ENCODE measurements around the gene PCDHGA6. TPM values are rescaled to one million over a fixed set of nuclear protein-coding genes. Genes with fewer than 3 reads are reported as not detected.
"Not testable (repeated sequence)": the region's sequence is repeated elsewhere in the genome, so short reads cannot be mapped to it uniquely, and the experiment has no call there.

PCDHGA6 gene
- 1.7 and 2.4 TPM in 2 replicates for total RNA-seq

DNA sequence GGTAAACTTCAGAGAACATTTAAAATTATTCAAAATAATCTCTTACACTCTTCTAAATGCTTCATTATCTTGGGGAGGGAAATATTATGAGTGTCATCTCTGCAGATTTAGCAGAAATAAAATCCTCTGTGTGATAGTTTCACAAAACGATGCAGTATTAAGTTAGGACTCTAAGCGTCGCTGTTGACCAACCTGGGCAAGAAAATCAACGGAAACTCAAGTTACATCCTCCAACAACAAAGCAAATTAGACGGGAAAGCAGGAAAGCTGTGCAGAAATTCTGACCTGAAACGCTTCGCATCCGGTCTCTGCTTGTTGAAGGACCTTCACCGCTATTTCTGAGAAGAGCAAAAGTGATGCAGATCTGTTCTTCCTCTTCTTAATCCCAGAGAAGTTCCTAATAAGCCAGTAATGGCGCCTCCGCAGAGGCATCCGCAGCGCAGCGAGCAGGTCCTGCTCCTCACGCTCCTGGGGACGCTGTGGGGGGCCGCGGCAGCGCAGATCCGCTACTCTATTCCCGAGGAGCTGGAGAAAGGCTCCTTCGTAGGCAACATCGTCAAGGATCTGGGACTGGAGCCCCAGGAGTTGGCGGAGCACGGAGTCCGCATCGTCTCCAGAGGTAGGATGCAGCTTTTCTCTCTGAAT, at the start of gene PCDHGA6:
TSS of gene PCDHGA6 (plus strand) at position 219 of the 645 bp plus-strand sequence. CDS start at position 412, 193 bp downstream.
- DNase-seq (ENCODE audit: low read depth in 2 of 2): peak; percentile 44 to 49

DNA sequence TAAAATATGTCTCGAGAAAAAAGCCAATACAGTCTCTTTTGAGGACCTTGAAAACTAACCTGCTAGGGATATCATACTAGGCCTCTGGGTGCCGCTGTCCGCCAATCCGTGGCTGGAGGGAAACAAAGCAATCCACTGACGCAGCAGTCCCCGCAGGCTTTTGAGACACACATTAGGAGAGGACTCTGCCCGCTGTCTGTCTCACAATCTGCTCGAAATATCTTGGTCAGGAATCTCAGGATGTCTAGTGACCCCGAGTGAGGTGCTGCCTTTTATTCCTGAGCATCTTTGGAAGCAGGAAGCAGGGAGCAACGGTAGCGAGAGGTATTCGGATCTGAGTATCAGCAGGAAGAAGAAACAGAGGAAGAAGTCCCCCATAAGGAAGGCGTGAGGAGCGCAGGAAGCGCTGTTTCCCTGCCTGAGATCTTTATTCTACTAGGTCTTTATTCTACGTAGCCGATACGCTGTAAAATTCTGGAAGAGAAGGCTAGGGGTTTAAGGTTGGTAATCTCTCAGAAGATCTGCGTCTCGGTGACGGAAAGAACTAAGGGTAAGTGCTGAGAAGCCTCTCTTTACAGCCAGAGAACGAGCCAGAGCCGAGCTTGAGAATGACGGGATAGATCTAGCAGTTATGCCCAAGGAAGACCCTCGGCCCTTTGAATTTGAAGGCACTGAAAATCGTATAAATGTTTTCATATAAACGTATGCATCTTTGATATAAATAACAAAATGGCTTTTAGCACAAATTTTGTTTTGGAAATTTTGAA, 47.4 kb upstream of the PCDHGA6 start:
- peak; percentile 80 to 82 for DNase-seq (ENCODE audit: low read depth in 2 of 2)

DNA sequence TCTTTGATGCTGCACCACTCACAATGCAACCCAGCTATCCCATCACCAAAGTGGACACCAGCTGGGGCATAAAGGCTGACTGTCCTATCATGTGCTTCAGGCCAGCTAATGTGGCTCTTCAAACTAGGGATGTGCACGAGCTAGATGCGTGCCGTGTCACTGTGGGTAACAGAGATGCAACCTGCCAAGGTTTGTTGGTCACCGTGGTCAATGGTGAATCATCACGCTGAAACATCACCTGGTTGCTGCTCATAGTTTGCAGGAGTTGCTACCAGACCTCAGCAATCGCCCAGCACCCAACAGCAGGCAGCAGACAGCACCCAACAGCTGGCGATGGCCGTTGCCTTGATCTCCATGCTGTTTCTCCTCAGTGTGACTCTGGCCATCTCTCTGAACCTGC, 45.5 kb upstream of the PCDHGA6 start:
- no peak for DNase-seq (ENCODE audit: low read depth in 2 of 2)

DNA sequence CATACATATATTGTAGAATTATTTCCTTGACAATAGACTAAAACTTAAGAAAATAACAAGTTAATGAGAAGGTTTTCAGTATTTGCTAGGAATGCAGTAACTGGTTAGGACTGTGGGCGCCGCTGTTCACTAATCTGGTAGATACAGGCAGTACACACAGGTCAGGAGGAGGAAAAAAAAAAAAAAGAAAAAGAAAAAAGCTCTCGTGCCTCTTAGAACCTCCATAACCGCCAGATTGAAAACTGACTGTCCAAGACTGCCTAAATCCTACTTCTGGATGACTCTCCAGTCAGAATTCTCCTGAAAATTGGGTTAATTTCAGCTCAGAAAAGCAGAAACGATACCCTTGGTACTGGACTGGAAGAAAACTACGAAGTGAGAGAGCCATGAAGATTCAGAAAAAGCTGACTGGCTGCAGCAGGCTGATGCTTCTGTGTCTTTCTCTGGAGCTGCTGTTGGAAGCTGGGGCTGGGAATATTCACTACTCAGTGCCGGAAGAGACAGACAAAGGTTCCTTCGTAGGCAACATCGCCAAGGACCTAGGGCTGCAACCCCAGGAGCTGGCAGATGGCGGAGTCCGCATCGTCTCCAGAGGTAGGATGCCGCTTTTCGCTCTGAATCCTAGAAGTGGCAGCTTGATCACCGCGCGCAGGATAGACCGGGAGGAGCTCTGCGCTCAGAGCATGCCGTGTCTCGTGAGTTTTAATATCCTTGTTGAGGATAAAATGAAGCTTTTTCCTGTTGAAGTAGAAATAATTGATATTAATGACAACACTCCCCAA, 43.2 kb upstream of the PCDHGA6 start, which contains the start of gene PCDHGA1:
TSS of gene PCDHGA1 (plus strand) at position 216 of the 782 bp plus-strand sequence.
- peak; percentile 41 to 67 for DNase-seq (ENCODE audit: low read depth in 2 of 2)

DNA sequence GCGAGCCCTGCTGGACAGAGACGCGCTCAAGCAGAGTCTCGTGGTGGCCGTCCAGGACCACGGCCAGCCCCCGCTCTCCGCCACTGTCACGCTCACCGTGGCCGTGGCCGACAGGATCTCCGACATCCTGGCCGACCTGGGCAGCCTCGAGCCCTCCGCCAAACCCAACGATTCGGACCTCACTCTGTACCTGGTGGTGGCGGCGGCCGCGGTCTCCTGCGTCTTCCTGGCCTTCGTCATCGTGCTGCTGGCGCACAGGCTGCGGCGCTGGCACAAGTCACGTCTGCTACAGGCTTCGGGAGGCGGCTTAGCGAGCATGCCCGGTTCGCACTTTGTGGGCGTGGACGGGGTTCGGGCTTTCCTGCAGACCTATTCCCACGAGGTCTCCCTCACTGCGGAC, 41.1 kb upstream of the PCDHGA6 start:
- not testable (repeated sequence) for DNase-seq (ENCODE audit: low read depth in 2 of 2)

DNA sequence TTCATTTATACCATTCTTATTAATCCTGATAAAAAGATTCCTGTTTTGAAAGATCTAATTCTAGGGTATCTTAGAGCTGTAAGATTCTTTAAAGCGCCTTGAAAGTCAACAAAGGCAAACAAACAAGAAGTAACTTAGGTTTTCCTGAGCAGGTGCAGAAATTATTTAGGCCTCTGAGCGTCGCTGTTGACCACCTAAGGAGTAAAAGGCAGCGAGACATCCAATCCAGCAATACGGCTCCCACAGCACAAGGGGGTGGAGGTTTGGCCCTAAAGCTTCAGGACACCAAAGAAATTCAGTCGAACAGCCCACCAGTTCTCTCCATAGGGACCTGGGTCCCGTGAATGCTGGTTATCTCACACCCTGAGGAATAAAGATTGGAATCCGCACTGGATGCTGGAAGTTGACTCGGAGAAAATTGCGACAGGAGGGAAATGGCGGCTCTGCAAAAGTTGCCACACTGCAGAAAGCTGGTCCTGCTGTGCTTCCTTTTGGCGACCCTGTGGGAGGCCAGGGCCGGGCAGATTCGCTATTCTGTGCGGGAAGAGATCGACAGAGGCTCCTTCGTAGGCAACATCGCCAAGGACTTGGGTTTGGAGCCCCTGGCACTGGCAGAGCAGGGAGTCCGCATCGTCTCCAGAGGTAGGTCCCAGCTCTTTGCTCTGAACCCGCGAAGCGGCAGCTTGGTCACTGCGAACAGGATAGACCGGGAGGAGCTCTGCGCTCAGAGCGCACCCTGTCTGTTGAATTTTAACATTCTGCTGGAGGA, 35.0 kb upstream of the PCDHGA6 start, which contains the start of gene PCDHGA2:
TSS of gene PCDHGA2 (plus strand) at position 223 of the 769 bp plus-strand sequence.
- peak; percentile 42 to 56 for DNase-seq (ENCODE audit: low read depth in 2 of 2)

DNA sequence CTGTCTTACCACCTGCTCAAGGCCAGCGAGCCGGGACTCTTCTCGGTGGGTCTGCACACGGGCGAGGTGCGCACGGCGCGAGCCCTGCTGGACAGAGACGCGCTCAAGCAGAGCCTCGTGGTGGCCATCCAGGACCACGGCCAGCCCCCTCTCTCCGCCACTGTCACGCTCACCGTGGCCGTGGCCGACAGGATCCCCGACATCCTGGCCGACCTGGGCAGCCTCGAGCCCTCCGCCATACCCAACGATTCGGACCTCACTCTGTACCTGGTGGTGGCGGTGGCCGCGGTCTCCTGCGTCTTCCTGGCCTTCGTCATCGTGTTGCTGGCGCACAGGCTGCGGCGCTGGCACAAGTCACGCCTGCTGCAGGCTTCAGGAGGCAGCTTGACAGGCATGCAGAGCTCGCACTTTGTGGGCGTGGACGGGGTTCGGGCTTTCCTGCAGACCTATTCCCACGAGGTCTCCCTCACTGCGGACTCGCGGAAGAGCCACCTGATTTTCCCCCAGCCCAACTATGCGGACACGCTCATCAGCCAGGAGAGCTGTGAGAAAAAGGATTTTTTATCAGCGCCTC, 32.8 kb upstream of the PCDHGA6 start:
- DNase-seq (ENCODE audit: low read depth in 2 of 2): not testable (repeated sequence)

DNA sequence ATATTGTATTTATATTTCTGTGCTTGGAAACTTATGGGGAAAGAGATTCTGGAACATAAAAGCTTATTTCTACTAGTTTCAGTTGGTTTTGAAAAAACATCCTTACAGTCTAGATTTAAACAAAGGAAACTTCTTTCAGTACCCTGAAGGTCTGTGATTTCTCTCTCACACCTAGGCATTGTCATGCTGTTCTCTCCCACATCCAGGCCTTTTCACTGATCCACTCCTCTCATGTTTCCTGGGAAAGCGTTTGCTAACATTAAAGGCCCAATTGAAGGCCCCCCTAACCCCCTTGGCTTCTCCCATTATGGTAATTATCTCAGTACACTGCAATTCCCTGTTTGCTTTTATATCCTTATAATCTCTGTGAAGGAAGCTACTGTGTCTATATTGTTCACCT, 30.9 kb upstream of the PCDHGA6 start:
- DNase-seq (ENCODE audit: low read depth in 2 of 2): no peak

DNA sequence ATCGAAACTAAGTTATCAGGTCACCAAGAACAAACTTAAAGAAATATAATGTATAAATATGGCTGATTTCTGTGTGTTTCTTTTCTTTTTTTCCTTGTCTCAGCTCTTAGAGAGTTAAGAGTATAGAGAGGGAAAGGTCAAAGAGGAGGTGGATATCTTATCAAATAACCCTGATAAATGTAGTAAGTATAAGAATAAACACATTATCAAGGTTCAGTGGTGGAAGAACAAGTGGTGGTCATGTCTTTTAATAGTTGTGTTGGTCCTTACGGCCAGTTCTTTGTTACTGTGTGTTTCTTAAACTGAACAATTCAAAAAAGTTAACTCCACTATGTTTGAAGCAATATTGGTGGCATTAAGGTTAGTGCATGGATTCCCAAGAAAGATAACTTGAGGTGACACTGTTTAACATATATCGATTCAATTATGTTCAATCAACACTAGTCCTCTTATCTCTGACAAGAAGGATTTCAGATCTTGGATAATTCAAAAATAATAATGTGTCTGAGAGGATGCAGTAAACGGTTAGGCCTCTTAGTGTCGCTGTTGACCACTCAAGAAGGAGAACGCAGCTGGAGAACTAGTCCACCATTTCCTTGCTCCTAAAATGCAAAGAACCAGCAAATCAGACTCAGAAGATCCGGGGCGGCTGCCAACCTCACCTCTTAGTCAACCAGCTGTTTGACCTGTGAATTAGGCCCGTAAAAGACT, 30.3 kb upstream of the PCDHGA6 start, which contains the start of gene PCDHGA3:
TSS of gene PCDHGA3 (plus strand) at position 588 of the 711 bp plus-strand sequence. CDS start 205 bp downstream, outside the sequence.
- DNase-seq (ENCODE audit: low read depth in 2 of 2): peak; percentile 46 to 63

DNA sequence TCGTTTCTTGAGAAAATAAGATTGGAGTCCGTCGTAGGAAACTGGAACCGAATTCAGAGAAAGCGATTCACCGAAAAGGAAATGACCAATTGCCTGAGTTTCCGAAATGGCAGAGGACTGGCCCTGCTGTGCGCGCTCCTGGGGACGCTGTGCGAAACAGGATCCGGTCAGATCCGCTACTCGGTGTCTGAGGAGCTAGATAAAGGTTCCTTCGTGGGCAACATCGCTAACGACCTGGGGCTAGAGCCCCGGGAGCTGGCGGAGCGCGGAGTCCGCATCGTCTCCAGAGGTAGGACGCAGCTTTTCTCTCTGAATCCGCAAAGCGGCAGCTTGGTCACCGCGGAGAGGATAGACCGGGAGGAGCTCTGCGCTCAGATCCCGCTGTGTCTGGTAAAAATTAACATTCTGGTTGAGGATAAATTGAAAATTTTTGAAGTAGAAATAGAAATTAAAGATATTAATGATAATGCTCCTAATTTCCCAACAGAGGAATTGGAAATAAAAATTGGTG, 29.7 kb upstream of the PCDHGA6 start:
- no peak for DNase-seq (ENCODE audit: low read depth in 2 of 2)

DNA sequence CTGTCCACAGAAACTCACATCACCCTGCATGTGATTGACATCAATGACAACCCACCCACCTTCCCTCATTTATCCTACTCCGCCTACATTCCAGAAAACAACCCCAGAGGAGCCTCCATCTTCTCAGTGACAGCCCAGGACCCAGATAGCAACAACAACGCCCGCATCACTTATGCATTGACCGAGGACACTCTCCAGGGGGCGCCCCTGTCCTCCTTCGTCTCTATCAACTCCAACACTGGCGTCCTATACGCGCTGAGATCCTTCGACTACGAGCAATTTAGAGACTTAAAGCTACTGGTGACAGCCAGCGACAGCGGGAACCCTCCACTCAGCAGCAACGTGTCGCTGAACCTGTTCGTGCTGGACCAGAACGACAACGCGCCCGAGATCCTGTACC, 28.4 kb upstream of the PCDHGA6 start:
- no peak for DNase-seq (ENCODE audit: low read depth in 2 of 2)

DNA sequence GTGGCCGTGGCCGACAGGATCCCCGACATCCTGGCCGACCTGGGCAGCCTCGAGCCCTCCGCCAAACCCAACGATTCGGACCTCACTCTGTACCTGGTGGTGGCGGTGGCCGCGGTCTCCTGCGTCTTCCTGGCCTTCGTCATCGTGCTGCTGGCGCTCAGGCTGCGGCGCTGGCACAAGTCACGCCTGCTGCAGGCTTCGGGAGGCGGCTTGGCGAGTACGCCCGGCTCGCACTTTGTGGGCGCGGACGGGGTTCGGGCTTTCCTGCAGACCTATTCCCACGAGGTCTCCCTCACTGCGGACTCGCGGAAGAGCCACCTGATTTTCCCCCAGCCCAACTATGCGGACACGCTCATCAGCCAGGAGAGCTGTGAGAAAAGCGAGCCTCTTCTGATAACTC, 27.7 kb upstream of the PCDHGA6 start:
- DNase-seq (ENCODE audit: low read depth in 2 of 2): not testable (repeated sequence)

DNA sequence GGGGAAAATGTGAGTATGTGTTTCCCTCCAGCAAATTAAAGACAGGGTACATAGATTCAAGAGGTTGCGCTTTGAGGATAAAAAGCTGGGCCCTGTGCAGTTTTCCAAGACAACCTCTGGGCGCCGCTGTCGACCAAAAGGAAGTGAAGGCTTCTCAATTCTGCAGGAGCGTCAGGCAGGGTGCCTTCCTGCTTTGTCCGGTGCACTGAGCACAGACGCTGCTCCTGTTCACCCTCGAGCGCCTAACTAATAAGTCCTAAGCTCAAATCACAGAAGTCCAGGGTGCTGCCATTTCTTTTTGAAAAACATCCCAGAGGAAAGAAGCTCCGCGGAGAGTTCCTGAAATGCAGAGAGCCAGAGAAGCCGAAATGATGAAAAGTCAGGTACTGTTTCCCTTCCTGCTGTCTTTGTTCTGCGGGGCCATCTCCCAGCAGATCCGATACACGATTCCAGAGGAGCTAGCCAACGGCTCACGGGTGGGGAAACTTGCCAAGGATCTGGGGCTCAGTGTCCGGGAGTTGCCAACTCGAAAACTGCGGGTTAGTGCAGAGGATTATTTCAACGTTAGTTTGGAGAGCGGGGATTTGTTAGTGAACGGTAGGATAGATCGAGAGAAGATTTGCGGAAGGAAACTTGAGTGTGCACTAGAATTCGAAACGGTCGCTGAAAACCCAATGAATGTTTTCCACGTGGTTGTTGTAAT, 23.6 kb upstream of the PCDHGA6 start, which contains the start of gene PCDHGB1:
TSS of gene PCDHGB1 (plus strand) at position 183 of the 703 bp plus-strand sequence. CDS start at position 345, 162 bp downstream.
- DNase-seq (ENCODE audit: low read depth in 2 of 2): peak; percentile 22 to 59

DNA sequence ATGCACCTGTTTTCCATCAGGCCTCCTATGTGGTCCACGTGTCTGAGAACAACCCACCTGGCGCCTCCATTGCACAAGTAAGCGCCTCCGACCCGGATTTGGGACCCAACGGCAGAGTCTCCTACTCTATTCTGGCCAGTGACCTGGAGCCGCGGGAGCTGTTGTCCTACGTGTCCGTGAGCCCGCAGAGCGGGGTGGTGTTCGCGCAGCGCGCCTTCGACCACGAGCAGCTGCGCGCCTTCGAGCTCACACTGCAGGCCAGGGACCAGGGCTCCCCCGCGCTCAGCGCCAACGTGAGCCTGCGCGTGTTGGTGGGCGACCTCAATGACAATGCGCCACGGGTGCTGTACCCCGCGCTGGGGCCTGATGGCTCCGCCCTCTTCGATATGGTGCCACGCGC, 22.1 kb upstream of the PCDHGA6 start:
- no peak for DNase-seq (ENCODE audit: low read depth in 2 of 2)

DNA sequence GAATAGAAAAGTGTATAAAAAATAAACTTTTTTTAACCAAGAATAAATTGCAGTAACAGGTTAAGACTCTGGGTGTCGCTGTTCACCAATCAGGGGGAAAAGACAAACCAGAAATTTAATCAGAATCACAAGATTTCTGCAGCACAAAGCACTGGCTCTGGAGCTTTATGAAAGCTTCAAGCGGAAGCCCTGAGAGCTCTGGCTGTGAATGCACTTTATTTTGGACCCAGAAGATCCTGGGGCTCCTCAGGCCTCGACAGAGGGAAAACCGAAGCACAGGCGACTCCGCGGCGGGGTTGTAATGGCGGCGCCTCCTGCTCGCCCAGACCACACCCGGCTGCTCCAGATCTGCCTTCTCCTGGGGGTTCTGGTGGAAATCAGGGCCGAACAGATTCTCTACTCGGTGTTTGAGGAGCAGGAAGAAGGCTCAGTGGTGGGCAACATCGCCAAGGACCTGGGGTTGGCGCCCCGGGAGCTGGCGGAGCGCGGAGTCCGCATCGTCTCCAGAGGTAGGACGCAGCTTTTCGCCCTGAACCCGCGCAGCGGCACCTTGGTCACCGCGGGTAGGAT, 18.7 kb upstream of the PCDHGA6 start, which contains the start of gene PCDHGA4:
TSS of gene PCDHGA4 (plus strand) at position 122 of the 570 bp plus-strand sequence. CDS start at position 209, 87 bp downstream.
- peak; percentile 26 to 32 for DNase-seq (ENCODE audit: low read depth in 2 of 2)

DNA sequence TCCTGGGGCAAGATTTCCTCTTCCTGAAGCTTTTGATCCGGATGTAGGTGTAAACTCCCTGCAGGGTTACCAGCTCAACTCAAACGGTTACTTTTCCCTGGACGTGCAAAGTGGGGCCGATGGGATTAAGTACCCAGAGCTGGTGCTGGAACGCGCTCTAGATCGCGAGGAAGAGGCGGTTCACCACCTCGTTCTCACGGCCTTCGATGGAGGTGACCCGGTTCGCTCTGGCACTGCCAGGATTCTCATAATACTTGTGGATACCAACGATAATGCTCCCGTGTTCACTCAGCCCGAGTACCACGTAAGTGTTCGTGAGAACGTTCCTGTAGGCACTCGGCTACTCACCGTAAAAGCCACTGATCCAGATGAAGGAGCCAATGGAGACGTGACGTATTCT, 18.1 kb upstream of the PCDHGA6 start:
- DNase-seq (ENCODE audit: low read depth in 2 of 2): no peak

DNA sequence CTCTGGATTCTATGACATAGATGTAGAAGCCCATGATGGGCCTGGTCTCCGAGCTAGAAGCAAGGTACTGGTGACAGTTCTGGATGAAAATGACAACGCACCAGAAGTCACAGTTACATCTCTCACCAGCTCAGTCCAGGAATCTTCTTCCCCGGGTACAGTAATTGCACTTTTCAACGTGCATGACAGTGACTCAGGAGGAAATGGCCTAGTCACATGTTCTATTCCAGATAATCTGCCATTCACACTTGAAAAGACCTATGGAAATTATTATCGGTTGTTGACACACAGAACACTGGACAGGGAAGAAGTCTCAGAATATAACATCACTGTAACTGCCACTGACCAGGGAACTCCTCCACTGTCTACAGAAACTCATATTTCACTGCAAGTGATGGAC, 17.6 kb upstream of the PCDHGA6 start:
- no peak for DNase-seq (ENCODE audit: low read depth in 2 of 2)

DNA sequence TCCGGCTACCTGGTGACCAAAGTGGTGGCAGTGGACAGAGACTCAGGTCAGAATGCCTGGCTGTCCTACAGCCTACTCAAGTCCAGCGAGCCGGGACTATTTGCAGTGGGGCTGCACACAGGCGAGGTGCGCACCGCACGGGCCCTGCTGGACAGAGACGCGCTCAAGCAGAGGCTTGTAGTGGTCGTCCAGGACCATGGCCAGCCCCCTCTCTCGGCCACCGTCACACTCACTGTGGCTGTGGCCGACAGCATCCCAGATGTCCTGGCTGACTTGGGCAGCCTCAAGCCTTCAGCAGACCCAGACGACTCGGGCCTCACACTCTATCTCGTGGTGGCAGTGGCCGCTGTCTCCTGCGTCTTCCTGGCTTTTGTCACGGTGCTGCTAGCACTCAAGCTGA, 16.7 kb upstream of the PCDHGA6 start:
- no peak for DNase-seq (ENCODE audit: low read depth in 2 of 2)

Measured in lung microvascular endothelial cell (primary cell).